GM23248 (cell line): ENCODE results near the gene PPFIBP1. TPM values are rescaled to one million over a fixed set of nuclear protein-coding genes. Genes with fewer than 3 reads are reported as not detected.

ENCODE experiments used
- DNase-seq: peaks from one replicate; pipeline ENCODE4 v3.0.0-alpha.2; 2015
- H2AFZ ChIP-seq: fragments of 200-600 bp; sonication (generic); 2 replicates; pipeline ENCODE4 v1.6.1; 2016; ENCODE audit warnings: antibody characterized with exemption
- H3F3A ChIP-seq: fragments of 200-600 bp; sonication (generic); 2 replicates; pipeline ENCODE4 v1.6.1; 2016; ENCODE audit warnings: mild to moderate bottlenecking, antibody characterized with exemption, mixed run types; ENCODE audit not compliant: insufficient read depth
- H3K27ac ChIP-seq: fragments of 200-600 bp; sonication (generic); 2 replicates; pipeline ENCODE4 v1.5.1; 2016; ENCODE audit warnings: mild to moderate bottlenecking
- H3K27me3 ChIP-seq: fragments of 200-600 bp; sonication (generic); replicated peaks from 2 replicates; pipeline ENCODE4 v1.6.1; 2016; ENCODE audit warnings: mild to moderate bottlenecking; ENCODE audit not compliant: insufficient read depth
- H3K36me3 ChIP-seq: fragments of 200-600 bp; sonication (generic); 2 replicates; pipeline ENCODE4 v1.6.1; 2016; ENCODE audit warnings: low read depth, mild to moderate bottlenecking
- H3K4me1 ChIP-seq: fragments of 200-600 bp; sonication (generic); 2 replicates; pipeline ENCODE4 v1.6.1; 2016; ENCODE audit warnings: mild to moderate bottlenecking; ENCODE audit not compliant: insufficient read depth
- H3K4me2 ChIP-seq: fragments of 200-600 bp; sonication (generic); one replicate; pipeline ENCODE4 v1.6.1; 2016; ENCODE audit warnings: mild to moderate bottlenecking; ENCODE audit not compliant: unreplicated experiment
- H3K4me3 ChIP-seq: fragments of 200-600 bp; sonication (generic); 2 replicates; pipeline ENCODE4 v1.5.1; 2016; ENCODE audit warnings: mild to moderate bottlenecking
- H3K79me2 ChIP-seq: fragments of 200-600 bp; sonication (generic); 2 replicates; pipeline ENCODE4 v1.6.1; 2016; ENCODE audit warnings: mild to moderate bottlenecking; ENCODE audit not compliant: insufficient read depth
- H3K9ac ChIP-seq: fragments of 200-600 bp; sonication (generic); 2 replicates; pipeline ENCODE4 v1.6.1; 2016; ENCODE audit warnings: mild to moderate bottlenecking
- H3K9me2 ChIP-seq: fragments of 200-600 bp; sonication (generic); 2 replicates; pipeline ENCODE4 v1.6.1; 2016; ENCODE audit warnings: mixed run types, mild to moderate bottlenecking, moderate library complexity; ENCODE audit not compliant: insufficient read depth
- H3K9me3 ChIP-seq: fragments of 200-600 bp; sonication (generic); one replicate; pipeline ENCODE4 v1.6.1; 2017; ENCODE audit warnings: low read depth
- H4K20me1 ChIP-seq: fragments of 200-600 bp; sonication (generic); 2 replicates; pipeline ENCODE4 v1.6.0; 2016; ENCODE audit not compliant: insufficient read depth
- EZH2 ChIP-seq: fragments of 200-600 bp; sonication (generic); IDR thresholded peaks from 2 replicates; pipeline ENCODE4 v1.6.1; 2018; ENCODE audit warnings: antibody characterized with exemption, mild to moderate bottlenecking; ENCODE audit not compliant: insufficient read depth, poor library complexity, severe bottlenecking
- EZH2phosphoT487 ChIP-seq: fragments of 200-600 bp; sonication (generic); IDR thresholded peaks from 2 replicates; pipeline ENCODE4 v1.6.1; 2018; ENCODE audit warnings: antibody characterized with exemption, moderate library complexity, mild to moderate bottlenecking, low read depth; ENCODE audit not compliant: insufficient read depth
- WGBS, 2 experiments: methylation state at CpG; one replicate each; pipeline ENCODE4 v1.1.6; 2015 to 2017; ENCODE audit warnings: low lambda C conversion rate in 2 of 2, low coverage in 1 of 2; ENCODE audit errors: missing lambda C conversion rate in 2 of 2; 5-methylcytosine and 5-hydroxymethylcytosine counted together
- in situ Hi-C: fragments of 300-500 bp; cut with MboI; formaldehyde crosslinking; loops from 2 replicates; pipeline ENCODE4 v1.15.0; 2020
- polyA plus RNA-seq: library from polyadenylated mRNA; unstranded; fragments of >200 nt; fragmentation: Nextera tagmentation; extraction: Ambion mirVana; gene quantifications from 2 replicates; pipeline ENCODE4 v1.2.1, GENCODE V29; 2016
- total RNA-seq: library from RNA; depleted of rRNA; stranded (reverse); fragments of >200 nt; shearing (Covaris generic); gene quantifications from 2 replicates; pipeline ENCODE4 v1.2.3, GENCODE V29; 2014

Gene PPFIBP1
- total and polyA plus RNA-seq, 2 experiments from 2014 or later: 86.0 to 101 TPM

- Histone ChIP-seq H3K79me2 (no peaks in the 10 kb centered on the region), H3K4me3 (no peak overlapping the region), H3K9ac (no peak overlapping the region), H3K27ac (no peak overlapping the region), H4K20me1 (no peaks in the 10 kb centered on the region), H3F3A (no peaks in the 10 kb centered on the region), H2AFZ (no peak overlapping the region), H3K9me3 (no peaks in the 10 kb centered on the region), H3K36me3 (no peaks in the 10 kb centered on the region), H3K9me2 (no peaks in the 10 kb centered on the region), H3K27me3 (no peaks in the 10 kb centered on the region), H3K4me1 (no peaks in the 10 kb centered on the region), H3K4me2 (no peak overlapping the region)
- in situ Hi-C loops: no loop called here
- TF ChIP-seq EZH2 (no peak), EZH2phosphoT487 (no peak)
- no peak for DNase-seq
- 76 to 88% methylated on average over 3 of the region's 3 CpGs for whole genome bisulfite sequencing, 2 experiments
Observed at GRCh38 chr12:27497446-27497845, 26.6 kb upstream of the PPFIBP1 start.

- in situ Hi-C loops: no loop called here
- no peak overlapping the region for H3K9ac ChIP-seq
- 70 to 76% methylated on average over 4 of the region's 4 CpGs for WGBS, 2 experiments
Observed at GRCh38 chr12:27498149-27498548, 25.9 kb upstream of the PPFIBP1 start.

GRCh38 chr12:27498761-27499160 lies 25.2 kb upstream of the PPFIBP1 start:
- Histone ChIP-seq H3K4me3 (no peak overlapping the region), H4K20me1 (no peaks in the 10 kb centered on the region), H3K9ac (no peak overlapping the region), H3K9me2 (no peaks in the 10 kb centered on the region), H3K4me1 (no peaks in the 10 kb centered on the region), H2AFZ (no peak overlapping the region), H3K36me3 (no peaks in the 10 kb centered on the region), H3F3A (no peaks in the 10 kb centered on the region), H3K79me2 (no peaks in the 10 kb centered on the region), H3K9me3 (no peaks in the 10 kb centered on the region), H3K27ac (no peak overlapping the region), H3K4me2 (no peak overlapping the region), H3K27me3 (no peaks in the 10 kb centered on the region)
- DNase-seq: no peak
- in situ Hi-C loops: no loop called here
- TF ChIP-seq EZH2: no peak
- TF ChIP-seq EZH2phosphoT487: no peak
- 81 to 82% methylated on average over 5 of the region's 5 CpGs for WGBS, 2 experiments

More at GRCh38 chr12:27498149-27498548, 25.9 kb upstream of the PPFIBP1 start:
- TF ChIP-seq EZH2: no peak
- no peak for TF ChIP-seq EZH2phosphoT487
- Histone ChIP-seq H4K20me1 (no peaks in the 10 kb centered on the region), H3K4me2 (no peak overlapping the region), H3K4me1 (no peaks in the 10 kb centered on the region), H3F3A (no peaks in the 10 kb centered on the region), H3K9me3 (no peaks in the 10 kb centered on the region), H3K27ac (no peak overlapping the region), H3K27me3 (no peaks in the 10 kb centered on the region), H3K79me2 (no peaks in the 10 kb centered on the region), H3K9me2 (no peaks in the 10 kb centered on the region), H3K36me3 (no peaks in the 10 kb centered on the region), H2AFZ (no peak overlapping the region), H3K4me3 (no peak overlapping the region)
- DNase-seq: no peak

- H3K4me1 ChIP-seq: peaks cover 5% of the 10 kb centered on the region
- no peaks in the 10 kb centered on the region for H3K27me3 ChIP-seq
- H2AFZ ChIP-seq: no peak overlapping the region
- H3K4me3 ChIP-seq: no peak overlapping the region
- H3K4me2 ChIP-seq: no peak overlapping the region
- no peaks in the 10 kb centered on the region for H3K36me3 ChIP-seq
- H3K9me3 ChIP-seq: no peaks in the 10 kb centered on the region
- WGBS, 2 experiments: 95 to 98% methylated on average over 3 of the region's 3 CpGs
- DNase-seq: no peak
- in situ Hi-C loops: no loop called here
- H3F3A ChIP-seq: peaks cover 6% of the 10 kb centered on the region; the same call in 1 of the 2 replicates
- H3K27ac ChIP-seq: no peak overlapping the region
- TF ChIP-seq EZH2 (no peak), EZH2phosphoT487 (no peak)
- H3K79me2 ChIP-seq: no peaks in the 10 kb centered on the region
- no peak overlapping the region for H3K9ac ChIP-seq
- H3K9me2 ChIP-seq: no peaks in the 10 kb centered on the region
- no peaks in the 10 kb centered on the region for H4K20me1 ChIP-seq
Observed at GRCh38 chr12:27499377-27499776, 24.6 kb upstream of the PPFIBP1 start.

- Histone ChIP-seq H3K9me2 (no peaks in the 10 kb centered on the region), H3F3A (peaks cover 13% of the 10 kb centered on the region; the same call in 1 of the 2 replicates), H4K20me1 (no peaks in the 10 kb centered on the region), H3K79me2 (no peaks in the 10 kb centered on the region), H3K9ac (no peak overlapping the region), H3K9me3 (no peaks in the 10 kb centered on the region), H3K4me1 (peaks cover 15% of the 10 kb centered on the region), H3K36me3 (no peaks in the 10 kb centered on the region), H3K27ac (no peak overlapping the region), H3K27me3 (no peaks in the 10 kb centered on the region), H2AFZ (no peak overlapping the region), H3K4me2 (no peak overlapping the region), H3K4me3 (no peak overlapping the region)
- DNase-seq: no peak
- WGBS, 2 experiments: 43 to 50% methylated on average over 3 of the region's 3 CpGs
- in situ Hi-C loops: no loop called here
- no peak for TF ChIP-seq EZH2phosphoT487
Observed at GRCh38 chr12:27500546-27500945, 23.5 kb upstream of the PPFIBP1 start.
